Omental fat pad (tissue), 4 donors: ENCODE results near the gene TRAM2. TPM values are rescaled to one million over a fixed set of nuclear protein-coding genes. Genes with fewer than 3 reads are reported as not detected.
A peak's percentile ranks its signal among the peaks of the same experiment; 100 is the strongest.

Experiments used
- ATAC-seq: fragments of 150-250 bp; one replicate; pipeline ENCODE4 v1.9.1; 2016; ENCODE audit warnings: mild to moderate bottlenecking, moderate library complexity; ENCODE audit not compliant: low FRiP score
- DNase-seq: peaks from one replicate; pipeline ENCODE4 v3.0.0-alpha.2; 2019; ENCODE audit warnings: low spot score
- CTCF ChIP-seq, 3 donors: fragments of 450-650 bp; IDR thresholded peaks; one replicate each; pipeline ENCODE4 v1.5.1; 2016 to 2017; ENCODE audit warnings: antibody characterized with exemption in 3 of 3, mild to moderate bottlenecking in 3 of 3, moderate library complexity in 2 of 3
- total RNA-seq, 4 donors: library from RNA; depleted of rRNA; stranded (reverse); fragments of >200 nt; gene quantifications; one replicate each; pipeline ENCODE4 v1.1.0, GENCODE V29; 2016

The TRAM2 gene
- total RNA-seq, 4 donors from 2014 or later: 17.8 to 29.8 (median 26.3) TPM

DNA sequence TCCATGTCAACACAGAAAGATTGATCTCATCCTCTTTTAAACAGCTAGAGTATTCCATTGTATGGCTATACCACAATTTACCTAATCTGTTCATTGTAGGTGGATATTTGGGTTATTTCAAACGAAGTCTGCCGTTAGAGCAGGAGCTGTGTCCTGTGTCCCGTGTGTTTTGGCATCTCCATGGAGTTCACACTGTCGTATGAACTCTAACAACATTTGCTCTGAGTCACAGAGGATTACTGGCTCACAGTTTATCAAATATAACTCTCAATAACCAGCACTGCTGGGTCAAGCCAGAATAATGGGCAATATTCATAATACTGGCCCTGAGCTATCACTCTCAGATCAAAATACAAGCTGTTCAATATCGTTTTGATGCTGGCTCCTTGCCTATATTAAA lies 16.4 kb downstream of the TRAM2 start:
- ATAC-seq (no peak), DNase-seq (no peak)
- TF ChIP-seq CTCF (IDR thresholded peaks at IDR 0.05): no peak

DNA sequence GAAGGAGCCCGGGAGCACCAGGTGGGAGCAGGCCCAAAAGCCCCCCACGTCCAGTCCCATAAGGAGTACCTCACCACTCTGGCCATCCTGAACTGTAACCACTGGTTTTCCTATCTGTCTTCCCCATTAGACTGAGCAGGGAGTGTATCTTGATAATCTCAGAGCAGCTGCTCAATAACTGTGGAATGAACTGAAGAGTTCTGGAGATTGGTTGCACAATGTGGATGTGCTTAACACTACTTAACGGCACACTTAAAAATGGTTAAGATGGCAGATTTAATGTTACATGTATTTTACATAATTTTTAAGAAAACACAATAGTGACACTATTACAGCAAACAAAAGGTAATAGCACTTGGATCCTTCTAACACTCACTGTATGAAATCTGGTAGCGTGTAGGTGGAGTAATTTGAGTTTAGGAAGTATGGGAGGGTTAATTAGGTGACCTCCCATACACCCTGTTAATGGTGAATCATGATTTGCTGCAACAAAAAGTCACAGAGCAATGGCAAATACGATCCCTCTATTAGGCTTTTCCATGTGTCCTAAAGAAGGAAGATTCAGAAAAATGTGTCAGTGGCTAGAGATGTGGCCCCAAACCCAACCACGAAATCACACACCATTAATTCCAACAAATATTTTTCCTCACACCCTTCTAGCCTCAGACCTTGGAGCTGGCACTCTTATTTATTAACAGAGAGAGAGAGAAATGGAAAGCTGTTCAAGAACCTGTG lies 18.4 kb downstream of the TRAM2 start:
- peak; percentile 64 for ATAC-seq
- no peak for TF ChIP-seq CTCF (IDR thresholded peaks at IDR 0.05)
- no peak for DNase-seq

- no peak for TF ChIP-seq CTCF (IDR thresholded peaks at IDR 0.05)
- DNase-seq: no peak
- ATAC-seq: no peak
Observed at GRCh38 chr6:52557389-52558265, 19.2 kb downstream of the TRAM2 start.

GRCh38 chr6:52555518-52556233 lies 21.2 kb downstream of the TRAM2 start:
- no peak for DNase-seq
- ATAC-seq: no peak
- TF ChIP-seq CTCF (IDR thresholded peaks at IDR 0.05): no peak

- no peak for ATAC-seq
- DNase-seq: no peak
- no peak for TF ChIP-seq CTCF (IDR thresholded peaks at IDR 0.05)
Observed at GRCh38 chr6:52554684-52555280, 22.1 kb downstream of the TRAM2 start.

DNA sequence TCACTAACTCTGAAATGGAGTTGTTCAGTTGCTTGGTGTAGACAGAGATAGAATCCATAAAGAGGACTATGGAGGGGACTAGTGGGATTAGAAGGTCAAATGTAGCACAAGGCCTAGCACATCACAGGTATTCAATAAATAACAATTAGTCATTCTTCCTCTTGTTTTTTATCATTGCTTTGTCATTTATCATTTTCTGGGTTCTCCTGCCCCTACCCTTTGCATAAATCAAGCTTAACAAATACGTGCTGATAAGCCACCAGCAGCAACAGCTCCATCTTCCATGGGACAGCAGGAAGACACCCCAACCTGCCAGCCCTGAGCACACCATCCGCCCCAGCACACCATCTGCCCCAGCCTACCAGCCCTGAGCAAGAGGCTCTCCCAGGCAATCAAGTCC lies 23.1 kb downstream of the TRAM2 start:
- no peak for DNase-seq
- no peak for TF ChIP-seq CTCF (IDR thresholded peaks at IDR 0.05)
- no peak for ATAC-seq
